Ishikawa (cell line): ENCODE results near the gene RIMBP2.

Experiments used
- CEBPB ChIP-seq: IDR thresholded peaks from 2 replicates; pipeline ENCODE4 v1.6.1; 2012
- CREB1 ChIP-seq: IDR thresholded peaks from 2 replicates; pipeline ENCODE4 v1.6.1; 2012; ENCODE audit warnings: low read depth
- EGR1 ChIP-seq: IDR thresholded peaks from 2 replicates; pipeline ENCODE4 v1.6.1; 2012
- EP300 ChIP-seq: IDR thresholded peaks from 2 replicates; pipeline ENCODE4 v1.6.1; 2012; ENCODE audit warnings: borderline replicate concordance
- FOXM1 ChIP-seq: IDR thresholded peaks from 2 replicates; pipeline ENCODE4 v1.6.1; 2012; ENCODE audit warnings: low read depth, borderline replicate concordance
- NFIC ChIP-seq: IDR thresholded peaks from 2 replicates; pipeline ENCODE4 v1.6.1; 2012
- RAD21 ChIP-seq: IDR thresholded peaks from 2 replicates; pipeline ENCODE4 v1.6.1; 2012; ENCODE audit warnings: low read depth
- TAF1 ChIP-seq: IDR thresholded peaks from 2 replicates; pipeline ENCODE4 v1.6.1; 2012; ENCODE audit warnings: low read depth, mild to moderate bottlenecking
- TCF12 ChIP-seq: IDR thresholded peaks from 2 replicates; pipeline ENCODE4 v1.6.1; 2012; ENCODE audit warnings: low read depth
- TEAD4 ChIP-seq: IDR thresholded peaks from 2 replicates; pipeline ENCODE4 v1.6.1; 2012
- YY1 ChIP-seq: IDR thresholded peaks from 2 replicates; pipeline ENCODE4 v1.6.1; 2012; ENCODE audit warnings: low read depth
- ZBTB7A ChIP-seq: IDR thresholded peaks from 2 replicates; pipeline ENCODE4 v1.6.1; 2012; ENCODE audit warnings: low read depth
- TF ChIP-seq, protein P1 (sequence below): IDR thresholded peaks from 2 replicates; pipeline ENCODE4 v1.6.1; 2012
- TF ChIP-seq, protein P2 (sequence below): IDR thresholded peaks from 2 replicates; pipeline ENCODE4 v1.6.1; 2012; ENCODE audit warnings: low read depth, mild to moderate bottlenecking
- TF ChIP-seq, protein P3 (sequence below): IDR thresholded peaks from 2 replicates; pipeline ENCODE4 v1.6.1; 2012

RIMBP2 gene

DNA sequence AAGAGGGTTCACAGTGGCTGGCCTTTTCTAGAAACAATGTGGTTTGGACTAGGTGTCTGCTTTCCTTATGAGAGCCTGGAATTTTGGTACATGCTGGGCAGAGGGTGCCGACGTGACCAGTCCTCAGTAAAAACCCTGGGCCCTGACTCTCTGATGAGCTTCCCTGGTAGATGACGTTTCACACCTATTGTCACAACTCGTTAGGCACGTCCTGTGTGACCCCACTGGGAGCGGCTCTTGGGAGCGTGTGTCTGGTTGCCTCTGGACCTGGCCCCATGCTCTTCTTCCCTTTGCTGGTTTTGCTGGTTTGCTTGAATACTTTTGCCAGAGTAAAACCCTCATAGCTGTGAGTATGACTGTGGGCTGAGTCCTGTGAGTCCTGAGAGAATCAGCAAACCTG is 136.9 kb downstream of the RIMBP2 start:
- TF ChIP-seq TEAD4 (no peak), EP300 (no peak), CREB1 (no peak), CEBPB (no peak), RAD21 (no peak), EGR1 (no peak), YY1 (no peak)
- TF ChIP-seq, protein P1, sequence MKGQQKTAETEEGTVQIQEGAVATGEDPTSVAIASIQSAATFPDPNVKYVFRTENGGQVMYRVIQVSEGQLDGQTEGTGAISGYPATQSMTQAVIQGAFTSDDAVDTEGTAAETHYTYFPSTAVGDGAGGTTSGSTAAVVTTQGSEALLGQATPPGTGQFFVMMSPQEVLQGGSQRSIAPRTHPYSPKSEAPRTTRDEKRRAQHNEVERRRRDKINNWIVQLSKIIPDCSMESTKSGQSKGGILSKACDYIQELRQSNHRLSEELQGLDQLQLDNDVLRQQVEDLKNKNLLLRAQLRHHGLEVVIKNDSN, result no peak
- TF ChIP-seq, protein P2, sequence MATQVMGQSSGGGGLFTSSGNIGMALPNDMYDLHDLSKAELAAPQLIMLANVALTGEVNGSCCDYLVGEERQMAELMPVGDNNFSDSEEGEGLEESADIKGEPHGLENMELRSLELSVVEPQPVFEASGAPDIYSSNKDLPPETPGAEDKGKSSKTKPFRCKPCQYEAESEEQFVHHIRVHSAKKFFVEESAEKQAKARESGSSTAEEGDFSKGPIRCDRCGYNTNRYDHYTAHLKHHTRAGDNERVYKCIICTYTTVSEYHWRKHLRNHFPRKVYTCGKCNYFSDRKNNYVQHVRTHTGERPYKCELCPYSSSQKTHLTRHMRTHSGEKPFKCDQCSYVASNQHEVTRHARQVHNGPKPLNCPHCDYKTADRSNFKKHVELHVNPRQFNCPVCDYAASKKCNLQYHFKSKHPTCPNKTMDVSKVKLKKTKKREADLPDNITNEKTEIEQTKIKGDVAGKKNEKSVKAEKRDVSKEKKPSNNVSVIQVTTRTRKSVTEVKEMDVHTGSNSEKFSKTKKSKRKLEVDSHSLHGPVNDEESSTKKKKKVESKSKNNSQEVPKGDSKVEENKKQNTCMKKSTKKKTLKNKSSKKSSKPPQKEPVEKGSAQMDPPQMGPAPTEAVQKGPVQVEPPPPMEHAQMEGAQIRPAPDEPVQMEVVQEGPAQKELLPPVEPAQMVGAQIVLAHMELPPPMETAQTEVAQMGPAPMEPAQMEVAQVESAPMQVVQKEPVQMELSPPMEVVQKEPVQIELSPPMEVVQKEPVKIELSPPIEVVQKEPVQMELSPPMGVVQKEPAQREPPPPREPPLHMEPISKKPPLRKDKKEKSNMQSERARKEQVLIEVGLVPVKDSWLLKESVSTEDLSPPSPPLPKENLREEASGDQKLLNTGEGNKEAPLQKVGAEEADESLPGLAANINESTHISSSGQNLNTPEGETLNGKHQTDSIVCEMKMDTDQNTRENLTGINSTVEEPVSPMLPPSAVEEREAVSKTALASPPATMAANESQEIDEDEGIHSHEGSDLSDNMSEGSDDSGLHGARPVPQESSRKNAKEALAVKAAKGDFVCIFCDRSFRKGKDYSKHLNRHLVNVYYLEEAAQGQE, result no peak

DNA sequence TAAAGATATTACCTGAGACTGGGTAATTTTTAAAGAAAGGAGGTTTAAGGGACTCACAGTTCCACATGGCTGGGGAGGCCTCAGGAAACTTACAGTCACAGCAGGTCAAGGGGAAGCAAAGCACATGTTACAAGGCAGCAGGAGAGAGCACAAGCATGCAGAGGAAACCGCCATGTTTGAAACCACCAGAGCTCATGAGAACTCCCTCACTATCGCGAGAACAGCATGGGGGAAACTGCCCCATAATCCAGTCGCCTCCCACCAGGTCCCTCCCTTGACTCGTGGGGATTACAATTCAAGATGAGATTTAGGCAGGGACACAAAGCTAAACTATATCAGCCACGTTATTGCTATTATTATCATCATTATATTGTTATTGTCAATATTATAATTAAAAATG is 138.7 kb downstream of the RIMBP2 start:
- TF ChIP-seq YY1 (no peak), TAF1 (no peak), TEAD4 (no peak), NFIC (no peak), CEBPB (no peak), EGR1 (no peak), RAD21 (no peak), FOXM1 (no peak), ZBTB7A (no peak)
- TF ChIP-seq, protein P2, result no peak
- TF ChIP-seq, protein P1, result no peak
- TF ChIP-seq, protein P3, sequence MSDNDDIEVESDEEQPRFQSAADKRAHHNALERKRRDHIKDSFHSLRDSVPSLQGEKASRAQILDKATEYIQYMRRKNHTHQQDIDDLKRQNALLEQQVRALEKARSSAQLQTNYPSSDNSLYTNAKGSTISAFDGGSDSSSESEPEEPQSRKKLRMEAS, result no peak

DNA sequence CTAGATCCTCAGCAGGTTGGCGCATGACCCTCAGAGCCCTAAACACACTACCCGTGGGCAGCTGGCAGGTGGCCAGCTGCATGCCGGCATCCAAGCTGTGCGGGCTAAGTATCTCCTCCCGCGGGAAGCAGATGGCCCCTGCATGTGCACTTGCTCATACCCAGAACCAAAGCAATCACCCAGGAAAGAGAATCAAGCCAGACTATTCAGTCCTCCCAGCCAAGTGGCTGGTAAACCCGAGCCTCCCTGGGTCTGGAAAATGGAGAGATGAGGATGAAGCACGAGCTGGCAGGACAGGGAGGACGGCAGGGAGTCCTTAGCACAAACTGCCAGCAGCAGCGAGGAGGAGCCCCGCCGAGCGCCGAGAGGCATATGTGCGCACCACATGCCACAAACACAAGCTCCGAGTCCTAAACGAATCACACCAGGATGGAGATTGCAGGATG is 139.7 kb downstream of the RIMBP2 start:
- TF ChIP-seq TEAD4, result no peak
- no peak for TF ChIP-seq CEBPB
- TF ChIP-seq EGR1, result no peak
- no peak for TF ChIP-seq ZBTB7A
- TF ChIP-seq CREB1, result no peak
- TF ChIP-seq, protein P3, result no peak
- TF ChIP-seq TCF12, result no peak
- TF ChIP-seq, protein P1, result no peak
- TF ChIP-seq YY1, result no peak
- TF ChIP-seq NFIC, result no peak
- no peak for TF ChIP-seq TAF1
- no peak for TF ChIP-seq RAD21
- TF ChIP-seq, protein P2, result no peak
- TF ChIP-seq FOXM1, result no peak
- TF ChIP-seq EP300, result no peak

DNA sequence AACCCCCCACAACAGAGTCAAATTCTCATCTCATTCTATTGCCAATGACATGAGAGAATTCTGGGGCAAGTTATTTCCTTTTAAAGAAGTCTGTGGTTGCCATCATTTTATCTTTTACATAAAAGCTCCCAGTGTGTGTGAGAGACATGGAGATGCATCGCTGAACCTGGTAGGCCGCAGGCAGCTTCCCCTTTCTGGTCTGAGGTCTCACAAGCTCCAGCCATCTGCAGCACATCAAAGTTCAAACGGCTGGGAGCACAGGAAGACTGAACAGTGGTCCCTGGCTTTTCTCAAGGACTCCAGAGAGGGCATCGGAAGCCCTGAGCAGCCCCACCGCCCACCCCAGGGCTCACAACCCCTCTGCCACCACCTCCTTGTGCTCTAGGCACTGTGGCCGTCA is 141.7 kb downstream of the RIMBP2 start:
- no peak for TF ChIP-seq TCF12
- TF ChIP-seq, protein P3, result no peak
- TF ChIP-seq EGR1, result no peak
- TF ChIP-seq NFIC, result no peak

DNA sequence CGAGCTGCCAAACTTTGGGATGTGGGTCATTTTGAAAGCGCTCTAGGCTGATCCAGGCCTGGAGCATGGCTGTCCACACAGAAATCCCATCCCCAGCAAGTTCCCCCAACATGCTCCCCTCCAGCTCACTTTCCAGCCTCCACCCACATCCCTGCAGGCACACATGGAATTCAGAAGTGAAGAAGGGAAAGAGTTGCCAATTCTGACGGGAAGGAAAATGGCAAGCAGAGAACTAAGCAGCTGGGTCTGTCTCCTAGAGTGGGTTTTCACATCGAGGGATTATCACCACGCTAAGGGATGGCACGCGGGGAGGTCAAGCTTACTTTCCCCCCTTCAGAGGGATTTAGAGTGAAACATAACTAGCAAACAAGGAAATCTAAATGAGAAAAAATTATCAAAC is 142.3 kb downstream of the RIMBP2 start:
- TF ChIP-seq YY1 (no peak), CREB1 (no peak)
- TF ChIP-seq, protein P1, result no peak
